Stimulated activated CD8-positive, alpha-beta memory T cell treated with anti-CD3 and anti-CD28 coated beads, Interleukin-4, amount 100 ng/mL, for 48 hours (primary cell): ENCODE data around the gene ERI2.
A peak's percentile ranks its signal among the peaks of the same experiment; 100 is the strongest.
"Not testable (repeated sequence)": the region's sequence is repeated elsewhere in the genome, so short reads cannot be mapped to it uniquely, and the experiment has no call there.

Experiments used
- DNase-seq: peaks from one replicate; pipeline ENCODE4 v3.0.0-alpha.2; 2020

ERI2 gene

DNA sequence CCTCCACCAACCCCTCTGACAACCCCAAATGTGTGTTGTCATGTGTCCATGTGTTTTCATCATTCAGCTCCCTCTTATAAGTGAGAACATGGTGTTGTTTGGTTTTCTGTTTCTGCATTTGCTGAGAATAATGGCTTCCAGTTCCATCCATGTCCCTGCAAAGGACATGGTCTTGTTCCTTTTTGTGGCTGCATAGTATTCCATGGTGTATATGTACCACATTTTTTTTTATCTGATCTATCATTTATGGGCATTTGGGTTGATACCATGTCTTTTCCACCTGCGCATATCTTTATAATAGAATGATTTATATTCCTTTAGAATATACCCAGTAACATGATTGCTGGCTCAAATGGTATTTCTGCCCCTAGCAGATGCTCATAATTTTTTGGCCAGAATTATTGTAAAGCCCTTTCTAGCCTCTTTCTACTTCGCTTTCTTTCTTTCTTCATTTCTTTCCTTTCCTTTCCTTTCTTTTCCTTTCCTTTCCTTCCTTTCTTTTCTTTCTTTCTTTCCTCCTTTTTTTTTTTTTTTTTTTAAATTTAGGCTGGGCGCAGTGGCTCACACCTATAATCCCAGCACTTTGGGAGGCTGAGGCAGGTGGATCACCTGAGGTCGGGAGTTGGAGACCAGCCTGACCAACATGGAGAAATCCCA lies 12.8 kb upstream of the ERI2 start:
- DNase-seq = no peak

GRCh38 chr16:20814784-20815183 lies 8.5 kb upstream of the ERI2 start:
- DNase-seq = no peak

DNA sequence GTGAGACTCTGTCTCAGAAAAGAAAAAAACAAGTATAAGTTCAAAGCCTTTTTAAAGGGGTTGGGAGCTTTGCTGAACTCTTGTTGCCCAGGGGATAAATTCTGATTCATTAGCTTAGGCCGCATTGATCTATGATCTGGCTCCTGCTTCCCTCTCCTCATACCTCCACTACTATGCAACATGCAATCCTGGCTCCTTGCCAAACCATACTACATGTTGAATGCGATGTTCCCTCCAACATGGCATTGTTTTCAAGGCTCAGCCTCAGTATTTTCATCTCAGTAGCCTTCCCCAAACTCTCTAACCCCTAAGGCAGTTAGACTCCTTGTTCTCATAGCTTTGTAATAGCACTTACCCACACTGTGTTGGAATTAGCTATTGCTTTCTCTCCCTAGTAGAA lies 6.2 kb upstream of the ERI2 start:
- no peak for DNase-seq

GRCh38 chr16:20811889-20812439 lies 5.7 kb upstream of the ERI2 start:
- DNase-seq = no peak

GRCh38 chr16:20807862-20808261 lies 1.6 kb upstream of the ERI2 start:
- no peak for DNase-seq

- DNase-seq = not testable (repeated sequence)
Measured at GRCh38 chr16:20805684-20806167, 546 bp downstream of the ERI2 start.

DNA sequence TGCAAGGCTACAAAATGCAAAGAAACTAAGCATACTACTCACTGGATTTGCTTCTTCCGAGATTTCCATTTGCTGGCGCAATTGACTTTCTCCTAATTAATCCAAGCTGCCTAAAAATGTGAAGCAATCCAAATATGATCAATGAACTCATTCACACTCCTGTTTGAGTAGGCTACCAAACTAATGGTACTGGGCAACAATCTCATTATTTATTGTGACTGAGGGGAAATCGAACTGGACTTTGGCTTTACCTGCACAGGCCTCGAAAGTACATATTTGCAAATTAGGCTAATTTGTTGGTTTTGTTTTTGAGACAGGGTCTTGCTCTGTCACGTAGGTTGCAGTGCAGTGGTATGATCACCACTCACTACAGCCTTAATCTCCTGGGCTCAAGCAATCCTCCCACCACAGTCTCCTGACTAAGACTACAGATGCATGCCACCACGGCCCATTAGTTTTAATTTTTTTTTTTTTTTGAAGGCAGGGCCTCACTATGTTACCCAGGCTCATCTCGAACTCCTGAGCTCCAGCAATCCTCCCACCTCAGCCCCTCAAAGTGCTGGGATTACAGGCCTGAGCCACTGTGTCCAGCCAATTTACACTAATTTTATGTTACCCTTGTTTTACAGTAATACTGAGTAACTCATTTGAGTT lies 2.6 kb downstream of the ERI2 start:
- DNase-seq = no peak

GRCh38 chr16:20803192-20803560 lies 3.1 kb downstream of the ERI2 start:
- DNase-seq = no peak

- no peak for DNase-seq
Measured at GRCh38 chr16:20801278-20801677, 5.0 kb downstream of the ERI2 start.

DNA sequence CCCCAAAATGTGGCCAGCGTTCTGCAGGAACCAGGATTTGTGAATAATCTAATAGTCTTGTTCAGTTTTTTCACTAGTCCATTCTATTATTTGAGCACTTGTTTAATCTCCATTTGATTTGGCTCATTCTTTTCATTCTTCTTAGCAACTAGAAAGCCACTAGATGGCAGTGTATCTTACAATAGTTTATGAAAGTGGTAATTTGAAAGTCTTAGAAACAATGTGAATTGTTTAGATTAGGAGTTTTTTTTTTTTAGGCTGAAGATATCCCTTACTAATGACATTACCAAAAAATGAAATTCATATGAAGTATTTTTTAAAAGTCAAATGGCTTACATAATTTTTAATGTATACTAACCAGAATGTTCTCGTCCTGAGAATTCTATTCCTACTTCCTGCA lies 6.7 kb downstream of the ERI2 start:
- no peak for DNase-seq

DNA sequence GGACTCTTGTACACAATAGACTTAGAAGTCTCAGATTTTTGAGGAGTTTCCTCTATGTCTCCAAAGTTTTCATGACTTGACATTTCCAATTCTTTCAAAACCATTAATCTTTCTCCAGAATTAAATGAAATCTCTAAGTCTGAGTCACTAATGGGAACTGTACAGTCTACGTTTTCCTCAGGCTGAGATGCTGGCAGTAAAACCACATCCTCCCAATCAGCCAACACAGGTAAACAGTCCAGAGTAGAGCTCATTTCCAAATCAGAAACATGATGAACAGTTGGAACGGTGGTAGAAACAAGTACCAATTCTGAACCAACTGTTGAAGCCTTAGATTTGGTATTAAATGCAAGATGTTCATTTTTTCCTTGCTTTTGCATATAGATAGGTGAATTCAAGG lies 7.9 kb downstream of the ERI2 start:
- DNase-seq = no peak

DNA sequence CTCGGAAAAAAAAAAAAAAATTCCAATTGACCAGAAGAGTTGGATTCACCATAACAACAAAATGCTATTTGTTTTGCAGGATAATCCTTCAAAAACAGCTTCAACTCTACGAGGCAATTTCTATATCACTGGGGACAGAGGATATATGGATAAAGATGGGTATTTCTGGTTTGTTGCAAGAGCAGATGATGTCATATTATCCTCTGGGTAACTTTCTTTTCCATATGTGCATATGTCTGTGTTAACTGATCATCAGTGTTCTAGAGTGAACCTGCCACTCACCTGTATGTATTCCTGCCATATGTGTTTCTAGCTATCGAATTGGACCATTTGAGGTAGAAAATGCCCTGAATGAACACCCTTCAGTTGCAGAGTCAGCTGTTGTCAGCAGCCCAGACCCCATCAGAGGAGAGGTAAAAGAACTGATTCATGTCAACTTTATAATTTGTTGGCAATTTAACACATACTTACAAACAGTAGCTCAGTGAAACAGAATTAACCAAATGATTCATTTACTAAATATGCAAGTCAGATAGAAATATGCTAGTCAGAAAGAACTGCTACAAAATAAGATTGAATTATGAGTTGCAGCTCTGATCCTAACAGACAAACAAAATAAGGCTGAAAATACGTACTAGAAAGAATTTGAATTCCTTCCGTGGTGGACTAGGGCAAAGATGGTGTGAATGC lies 14.2 kb downstream of the ERI2 start:
- DNase-seq = no peak

GRCh38 chr16:20789130-20789529 lies 17.1 kb downstream of the ERI2 start:
- DNase-seq = no peak

DNA sequence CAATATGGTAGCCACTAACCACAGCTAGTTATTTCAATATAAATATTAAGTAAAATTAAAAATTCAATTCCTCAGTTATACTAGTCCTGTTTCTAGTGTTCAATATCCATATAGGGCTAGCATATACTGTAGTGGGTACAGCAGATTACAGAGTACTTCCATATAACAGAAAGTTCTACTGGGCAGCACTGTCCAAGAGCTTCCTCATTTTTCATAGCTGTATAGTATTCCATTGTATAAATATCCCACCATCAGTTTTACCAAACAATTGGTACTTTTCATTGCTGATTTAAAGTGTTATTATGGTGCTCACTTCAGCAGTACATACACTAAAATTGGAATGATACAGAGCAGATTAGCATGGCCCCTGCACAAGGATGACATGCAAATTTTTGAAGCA lies 22.1 kb downstream of the ERI2 start:
- no peak for DNase-seq

GRCh38 chr16:20782470-20782869 lies 23.8 kb downstream of the ERI2 start:
- no peak for DNase-seq

- DNase-seq = no peak
Measured at GRCh38 chr16:20781697-20782096, 24.6 kb downstream of the ERI2 start.

- DNase-seq = peak; percentile 83
Measured at GRCh38 chr16:20774703-20775362, 31.4 kb downstream of the ERI2 start.

DNA sequence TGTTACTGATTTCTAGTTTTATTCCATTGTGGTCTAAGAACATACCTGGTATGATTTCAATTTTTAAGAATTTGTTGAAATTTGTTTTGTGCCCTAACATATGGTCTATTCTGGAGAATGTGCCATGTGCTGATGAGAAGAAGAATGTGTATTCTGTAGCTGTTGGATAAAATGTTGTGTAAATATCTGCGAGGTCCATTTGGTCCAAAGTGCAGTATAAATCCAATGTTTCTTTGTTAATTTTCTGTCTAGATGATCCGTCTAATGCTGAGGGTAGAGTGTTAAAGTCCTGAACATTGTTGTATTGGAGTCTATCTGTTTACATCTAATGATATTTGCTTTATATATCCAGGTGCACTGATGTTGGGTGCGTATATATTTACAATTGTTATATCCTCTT lies 32.6 kb downstream of the ERI2 start:
- no peak for DNase-seq

DNA sequence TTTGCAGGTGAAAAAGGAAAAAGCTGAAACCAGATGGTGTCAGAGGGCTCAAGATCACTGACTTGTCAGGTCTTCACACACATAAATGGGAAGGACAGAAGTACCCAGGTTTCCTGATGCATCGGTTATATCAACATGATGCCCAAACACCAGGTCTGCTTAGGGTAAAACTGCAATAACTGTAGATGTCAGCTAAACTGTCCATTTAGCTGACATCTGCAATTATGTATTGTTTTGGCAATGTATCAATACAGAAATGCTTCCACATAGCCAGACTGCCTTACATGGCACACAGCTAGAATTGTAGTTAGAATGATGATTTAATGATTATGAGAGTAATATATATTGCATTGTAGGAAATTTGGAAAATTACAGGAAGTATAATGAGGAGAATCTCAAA lies 37.5 kb downstream of the ERI2 start:
- no peak for DNase-seq

- no peak for DNase-seq
Measured at GRCh38 chr16:20768121-20768520, 38.2 kb downstream of the ERI2 start.

DNA sequence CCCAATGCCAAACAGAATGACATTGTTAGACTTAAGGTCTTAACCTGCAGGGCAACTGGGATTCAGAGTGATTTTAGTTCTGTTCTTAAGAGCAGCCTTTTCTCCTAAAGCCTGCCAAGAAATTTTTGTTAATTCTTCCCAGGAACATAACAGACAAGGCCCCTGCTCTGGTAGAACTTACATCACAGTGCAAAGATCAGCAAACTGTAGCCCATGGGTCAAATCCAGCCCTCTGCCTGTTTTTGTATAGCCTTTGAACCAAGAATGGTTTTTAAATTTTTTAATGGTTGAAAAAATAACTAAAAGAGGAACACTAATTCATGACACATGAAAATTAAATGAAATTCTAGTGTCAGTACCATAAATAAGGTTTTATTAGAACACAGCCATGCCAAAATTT lies 38.7 kb downstream of the ERI2 start:
- DNase-seq = no peak

DNA sequence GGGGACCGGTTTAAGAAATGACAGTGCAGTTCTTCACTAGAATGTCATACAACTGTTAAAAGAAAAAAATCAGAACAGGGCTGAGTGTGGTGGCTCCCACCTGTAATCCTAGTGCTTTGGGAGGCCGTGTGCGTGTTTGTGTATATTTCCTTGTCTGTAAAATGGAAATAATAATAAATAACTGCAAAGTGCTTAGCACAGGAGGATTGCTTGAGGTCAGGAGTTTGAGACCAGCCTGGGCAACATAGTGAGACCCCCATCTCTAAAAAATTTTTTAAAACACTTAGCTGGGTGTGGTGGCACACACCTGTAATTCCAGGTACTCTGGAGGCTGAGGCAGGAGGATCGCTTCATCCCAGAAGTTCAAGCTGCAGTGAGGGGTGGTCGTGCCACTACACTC lies 40.0 kb downstream of the ERI2 start:
- DNase-seq = no peak

- DNase-seq = no peak
Measured at GRCh38 chr16:20765732-20766131, 40.5 kb downstream of the ERI2 start.
